GM19023 (cell line): Measurements from ENCODE around the gene LYPD6B.
"Not testable (repeated sequence)": the region's sequence is repeated elsewhere in the genome, so short reads cannot be mapped to it uniquely, and the experiment has no call there.

Source experiments
- ATAC-seq: cut with Tn5 transposase; IDR thresholded peaks from one replicate; pipeline ENCODE4 v1.9.1; 2021; ENCODE audit warnings: mild to moderate bottlenecking, moderate library complexity; ENCODE audit not compliant: unreplicated experiment

Gene LYPD6B

DNA sequence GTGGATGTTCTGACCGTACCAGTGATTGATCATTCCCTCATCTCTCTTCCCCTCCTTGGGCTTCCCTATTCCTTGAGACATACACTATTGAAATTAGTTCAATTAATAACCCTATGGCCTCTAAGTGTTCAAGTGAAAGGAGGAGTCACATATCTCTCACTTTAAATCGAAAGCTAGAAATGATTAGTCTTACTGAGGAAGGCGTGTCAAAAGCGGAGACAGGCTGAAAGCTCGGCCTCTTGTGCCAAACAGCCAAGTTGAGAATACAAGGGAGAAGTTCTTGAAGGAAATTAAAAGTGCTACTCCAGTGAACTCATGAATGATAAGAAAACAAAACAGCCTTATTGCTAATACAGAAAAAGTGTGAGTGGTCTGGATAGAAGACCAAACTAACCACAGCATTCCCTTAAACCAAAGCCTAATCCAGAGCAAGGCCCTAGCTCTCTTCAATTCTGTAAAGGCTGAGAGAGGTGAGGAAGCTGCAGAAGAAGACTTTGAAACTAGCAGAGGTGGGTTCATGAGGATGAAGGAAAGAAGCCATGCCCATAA lies 147.5 kb downstream of the LYPD6B start:
- no peak for ATAC-seq

DNA sequence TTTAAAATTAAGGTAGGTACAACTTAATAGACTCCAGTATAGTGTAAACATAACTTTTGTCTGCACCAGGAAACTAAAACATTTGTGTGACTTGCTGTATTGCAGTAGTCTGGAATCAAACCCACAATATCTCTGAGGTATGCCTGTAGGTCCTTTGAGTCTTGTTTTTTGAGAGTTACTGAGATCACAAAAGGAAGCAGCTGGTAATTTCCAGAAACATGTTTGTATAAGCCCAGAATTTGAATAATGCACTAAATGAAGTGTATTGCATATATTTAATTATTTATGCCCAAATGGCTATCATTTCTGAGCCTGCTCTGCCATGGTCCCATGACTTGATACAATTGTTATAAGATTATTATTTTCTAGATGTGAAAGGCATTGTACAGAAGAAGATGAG lies 148.6 kb downstream of the LYPD6B start:
- no peak for ATAC-seq

DNA sequence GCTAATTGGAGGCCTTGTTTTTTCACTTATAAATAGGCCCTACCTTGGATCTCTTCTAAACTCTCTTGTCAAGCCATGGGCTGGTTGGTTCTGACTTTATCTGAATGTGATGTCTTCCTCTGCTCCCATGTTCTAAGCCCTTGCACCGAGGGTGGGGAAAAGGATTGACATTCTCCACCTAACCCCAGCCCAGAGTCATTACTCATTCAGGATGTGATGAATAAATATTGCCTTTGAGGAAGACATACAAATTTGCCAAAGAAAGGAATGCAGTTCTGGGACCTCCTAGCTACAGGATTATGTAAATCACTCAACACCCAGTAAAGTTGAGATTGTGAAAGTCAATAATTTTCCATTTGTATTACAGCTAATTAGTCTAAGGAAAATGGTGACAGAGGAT lies 149.8 kb downstream of the LYPD6B start:
- ATAC-seq, result no peak

DNA sequence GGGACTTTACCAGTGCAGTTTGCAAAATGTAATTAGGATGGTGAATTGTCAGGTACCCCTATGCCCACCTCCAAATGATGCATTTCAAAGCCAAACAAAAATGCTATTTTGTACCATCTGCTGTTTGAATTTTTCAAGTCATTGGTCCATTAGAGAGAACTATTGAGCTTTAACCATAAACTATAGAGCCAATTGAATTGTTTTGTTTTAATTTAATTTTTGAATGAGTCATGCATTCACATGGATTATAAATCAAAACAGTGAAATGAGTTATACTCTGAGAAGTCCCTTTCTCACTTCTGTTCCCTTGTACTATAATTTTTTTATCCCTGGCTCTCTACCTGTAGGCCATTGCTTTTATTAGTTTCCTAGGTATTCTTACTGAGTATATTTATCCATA lies 151.3 kb downstream of the LYPD6B start:
- ATAC-seq, result no peak

DNA sequence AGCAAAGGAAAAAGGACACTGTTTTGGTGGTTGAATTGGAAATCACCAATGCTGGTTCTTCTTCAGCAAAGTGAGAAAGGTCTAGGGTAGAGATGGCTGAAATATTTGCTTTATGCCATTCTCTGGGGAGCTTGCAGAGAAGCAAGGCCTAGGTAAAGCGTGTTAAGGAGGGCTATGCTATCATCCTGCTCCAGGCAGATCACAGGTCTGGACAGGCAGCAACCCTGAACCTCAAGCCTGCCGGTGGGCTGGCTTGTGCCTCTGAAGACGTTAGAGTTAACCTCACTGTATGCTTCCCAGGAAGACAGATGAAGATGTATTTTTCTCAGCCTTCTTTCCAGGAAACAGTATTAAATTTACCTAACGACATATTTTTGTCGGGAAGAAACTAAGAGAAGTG lies 153.4 kb downstream of the LYPD6B start:
- ATAC-seq, result no peak

DNA sequence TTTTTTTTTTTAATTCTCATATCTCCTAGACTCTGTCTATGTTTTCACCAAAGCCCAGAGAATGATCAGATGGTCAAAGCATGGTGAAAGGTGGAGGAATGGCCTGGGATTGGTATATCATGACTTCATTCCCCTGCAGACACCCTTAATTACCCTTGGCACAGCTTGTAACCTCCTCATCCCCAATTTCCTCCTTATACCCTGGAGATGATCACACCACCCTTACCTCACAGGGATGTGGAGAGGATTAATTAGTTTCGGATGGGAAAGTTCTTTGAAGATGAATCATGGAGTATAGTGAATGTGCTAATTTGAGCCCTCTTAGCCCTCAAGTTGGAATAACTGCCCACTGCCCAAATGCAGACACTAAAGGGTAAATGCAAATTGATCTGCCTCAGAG lies 153.9 kb downstream of the LYPD6B start:
- ATAC-seq, result no peak

DNA sequence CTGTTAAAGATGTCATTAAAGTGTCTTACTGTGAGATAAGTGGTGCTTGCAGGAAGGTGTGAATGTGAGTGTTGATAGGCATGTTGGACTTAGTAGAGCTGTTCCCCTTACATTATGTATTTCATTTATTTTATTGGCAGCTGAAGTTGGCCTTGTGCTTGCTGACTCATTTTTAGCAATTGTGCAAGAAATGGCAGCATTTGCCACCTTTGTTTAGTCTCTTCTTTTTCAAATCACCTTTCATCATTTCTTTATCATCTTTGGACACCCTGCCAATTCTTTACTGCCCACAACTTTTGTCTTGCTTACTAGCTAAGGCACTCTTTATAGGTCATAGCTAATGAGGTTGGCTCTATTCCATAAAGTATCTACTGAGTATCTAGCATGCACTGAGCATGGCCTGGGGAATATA lies 161.6 kb downstream of the LYPD6B start:
- no peak for ATAC-seq

DNA sequence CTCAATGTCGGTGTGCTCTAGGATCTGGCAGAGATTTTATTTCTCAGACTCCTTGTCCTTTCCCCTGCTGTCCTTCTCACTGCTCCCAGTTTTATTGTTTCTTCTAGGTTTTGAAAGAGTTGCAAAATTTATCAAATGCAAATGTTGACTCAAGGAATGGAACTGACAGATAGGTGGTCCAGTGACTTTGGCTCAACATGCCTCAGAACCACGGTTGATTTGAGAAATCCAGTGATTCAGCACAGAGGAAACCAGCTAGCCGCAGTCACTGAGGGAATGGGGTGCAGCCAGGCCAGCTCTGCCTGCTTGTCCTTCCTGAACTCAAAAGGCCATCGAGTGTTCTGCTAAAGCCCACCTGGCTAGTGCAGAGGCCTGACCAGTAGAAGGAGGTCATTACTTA lies 166.2 kb downstream of the LYPD6B start:
- no peak for ATAC-seq

DNA sequence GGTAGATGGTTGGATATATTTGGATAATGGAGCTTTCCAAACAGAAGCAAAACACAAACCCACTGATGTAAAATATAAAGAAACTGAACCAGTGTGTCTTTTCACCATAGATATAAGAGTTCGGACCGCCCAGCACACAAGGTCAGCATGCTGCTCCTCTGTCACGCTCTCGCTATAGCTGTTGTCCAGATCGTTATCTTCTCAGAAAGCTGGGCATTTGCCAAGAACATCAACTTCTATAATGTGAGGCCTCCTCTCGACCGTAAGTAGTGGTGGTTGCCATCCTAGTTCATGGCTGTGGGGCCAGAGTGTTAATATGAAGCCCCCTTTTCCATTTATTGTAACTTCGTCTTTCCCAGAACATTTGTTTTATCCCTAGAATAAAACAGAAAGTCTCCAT lies 166.6 kb downstream of the LYPD6B start:
- ATAC-seq, result no peak

DNA sequence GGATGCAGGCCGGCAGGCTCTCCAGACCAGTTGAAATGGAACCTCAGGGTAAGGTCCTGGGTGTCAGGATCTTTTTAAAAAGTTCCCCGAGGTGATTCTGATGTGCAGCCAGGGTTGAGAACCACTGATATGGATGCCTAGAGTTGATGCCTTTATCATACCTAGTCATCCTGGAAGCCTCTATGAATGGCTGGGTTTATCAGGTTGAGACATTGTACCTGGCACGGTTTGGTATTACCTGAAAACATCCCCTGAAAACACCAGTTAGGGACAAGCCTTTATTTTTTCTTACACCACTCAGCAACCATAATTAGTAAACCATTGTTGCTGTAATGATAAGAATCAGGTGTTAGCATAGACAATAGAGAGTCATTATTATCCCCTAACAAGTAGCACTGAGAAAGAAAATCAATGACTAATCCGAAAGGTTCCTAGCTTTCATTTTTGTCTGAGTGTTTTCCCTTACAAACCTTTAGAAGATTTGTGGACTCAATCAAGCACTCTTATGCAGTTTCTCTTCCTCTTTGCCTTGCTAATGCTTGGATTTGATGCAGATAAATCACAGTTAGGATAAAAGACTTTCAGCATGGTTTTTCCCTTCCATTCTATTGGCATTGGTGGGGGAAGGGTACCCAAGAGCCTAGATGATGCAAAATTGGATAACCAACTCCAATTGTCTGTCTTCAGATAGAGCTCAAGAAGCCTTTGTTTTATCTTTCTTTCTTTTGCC lies 175.4 kb downstream of the LYPD6B start:
- ATAC-seq, result no peak

DNA sequence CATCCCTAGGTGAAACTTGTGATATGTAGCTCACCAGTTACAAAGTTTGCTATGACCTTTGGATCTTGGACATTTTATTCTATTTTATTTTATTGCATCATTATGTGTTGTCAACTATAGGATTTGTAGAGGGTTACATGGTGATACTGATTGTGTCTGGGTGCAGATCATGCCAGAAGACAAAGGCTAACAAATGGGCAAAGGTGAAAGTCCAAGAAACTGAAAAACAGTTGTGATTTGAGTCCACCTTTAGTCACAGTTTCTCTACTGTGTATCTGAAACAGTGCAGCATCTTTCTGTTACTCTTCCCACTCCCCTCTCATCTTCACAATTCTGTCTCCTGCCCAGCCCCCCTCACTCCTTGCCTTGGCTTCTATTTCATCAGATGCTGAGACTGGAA lies 180.0 kb downstream of the LYPD6B start:
- ATAC-seq, result no peak

DNA sequence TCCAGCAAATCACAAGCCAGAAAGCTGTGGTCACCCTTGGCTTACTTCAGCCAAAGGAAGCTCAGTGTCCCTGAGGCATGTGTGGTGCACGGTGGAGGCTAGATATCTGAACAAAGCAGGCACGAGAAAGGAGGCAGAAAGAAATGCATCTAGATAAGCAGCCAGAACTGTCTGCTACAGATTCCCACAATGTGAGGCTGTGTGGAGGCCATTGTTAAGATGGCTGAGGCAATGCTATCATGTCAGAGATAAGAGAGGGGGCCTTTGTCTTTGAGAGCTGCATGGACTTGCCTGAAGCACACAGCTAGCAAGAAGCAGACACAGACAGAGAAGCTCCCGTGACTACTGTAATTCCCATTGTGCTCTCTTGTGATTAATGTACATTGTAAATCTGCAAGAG lies 181.4 kb downstream of the LYPD6B start:
- ATAC-seq, result no peak

DNA sequence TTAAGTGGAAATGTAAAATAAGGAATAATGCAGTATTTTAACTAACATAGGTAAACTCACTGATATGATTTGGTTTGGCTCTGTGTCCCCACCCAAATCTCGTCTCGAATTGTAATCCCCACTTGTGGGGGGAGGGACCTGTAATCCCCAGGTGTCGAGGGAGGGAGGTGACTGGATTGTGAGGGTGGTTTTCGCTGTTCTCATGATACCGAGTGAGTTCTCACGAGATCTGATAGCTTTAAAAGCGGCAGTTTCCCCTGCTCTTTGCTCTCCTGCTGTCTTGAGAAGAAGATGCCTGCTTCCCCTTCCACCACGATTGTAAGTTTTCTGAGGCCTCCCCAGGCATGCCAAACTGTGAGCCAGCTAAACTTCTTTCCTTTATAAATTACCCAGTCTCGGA lies 182.5 kb downstream of the LYPD6B start:
- ATAC-seq, result no peak

DNA sequence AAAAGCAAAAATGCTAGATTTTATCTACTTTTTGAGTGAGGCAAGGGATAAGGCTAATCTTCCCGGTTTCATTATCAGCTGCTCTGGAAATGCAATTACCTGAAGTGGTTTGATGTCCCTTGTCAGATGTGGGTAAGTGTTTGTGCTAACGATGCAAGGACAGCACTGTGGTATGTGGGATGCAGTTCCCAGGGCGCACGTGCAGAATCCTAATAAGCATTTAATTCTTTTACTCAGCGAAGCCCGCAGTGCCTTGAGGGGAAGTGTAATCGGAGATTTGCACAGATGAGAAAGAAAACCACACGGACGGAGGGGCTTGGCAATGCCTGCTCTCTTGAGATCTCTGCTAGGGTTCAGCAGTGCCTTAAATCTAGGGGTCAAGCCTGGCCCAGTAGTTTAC lies 183.4 kb downstream of the LYPD6B start:
- no peak for ATAC-seq

DNA sequence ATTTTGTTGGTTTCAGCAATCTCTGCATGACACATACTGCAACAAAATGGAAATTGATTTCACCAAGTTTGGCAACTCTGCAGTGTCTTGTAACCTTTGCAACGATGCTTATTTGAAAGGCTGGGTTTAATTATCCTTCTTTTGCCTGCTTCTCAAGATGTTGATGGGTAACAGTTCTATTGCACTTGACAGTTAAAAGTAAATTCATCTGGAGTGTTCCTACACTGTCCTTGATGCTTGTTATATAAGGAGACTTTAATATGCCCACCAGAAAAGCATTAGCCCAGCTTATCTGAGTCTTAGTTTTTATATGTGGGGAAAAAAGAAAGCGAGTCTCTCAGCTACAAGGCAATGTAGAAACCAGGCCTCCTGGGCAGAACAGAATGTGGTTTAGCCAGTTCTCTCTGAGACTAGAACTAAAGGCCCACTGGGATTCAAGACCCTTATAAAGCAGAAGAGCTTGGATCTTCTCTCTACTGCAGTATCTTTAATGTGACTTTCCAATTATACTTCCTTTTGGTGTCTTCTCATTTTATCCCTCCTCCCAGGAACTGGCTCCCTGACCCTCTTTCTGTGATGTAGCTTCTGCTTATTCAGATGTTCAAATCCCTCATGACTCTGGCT lies 185.1 kb downstream of the LYPD6B start:
- no peak for ATAC-seq

DNA sequence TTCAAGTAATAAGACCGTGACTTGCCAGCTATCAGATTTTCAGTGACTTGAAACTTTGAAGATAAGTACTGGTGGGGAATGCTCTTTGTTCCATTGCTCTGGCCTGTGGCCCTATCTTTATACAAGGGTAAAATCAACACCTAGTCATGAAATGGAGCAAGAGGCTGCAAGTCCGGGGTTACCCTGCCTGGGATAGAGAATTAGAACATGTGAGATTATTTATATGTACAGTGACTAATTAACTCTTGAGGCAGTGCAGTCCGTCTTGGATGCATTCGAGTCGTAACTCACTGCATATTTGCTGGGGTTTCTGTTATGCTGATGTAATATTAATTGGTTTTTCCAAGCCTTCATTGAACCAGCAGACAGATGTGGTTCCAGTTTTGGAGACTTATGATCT lies 186.0 kb downstream of the LYPD6B start:
- ATAC-seq, result no peak

DNA sequence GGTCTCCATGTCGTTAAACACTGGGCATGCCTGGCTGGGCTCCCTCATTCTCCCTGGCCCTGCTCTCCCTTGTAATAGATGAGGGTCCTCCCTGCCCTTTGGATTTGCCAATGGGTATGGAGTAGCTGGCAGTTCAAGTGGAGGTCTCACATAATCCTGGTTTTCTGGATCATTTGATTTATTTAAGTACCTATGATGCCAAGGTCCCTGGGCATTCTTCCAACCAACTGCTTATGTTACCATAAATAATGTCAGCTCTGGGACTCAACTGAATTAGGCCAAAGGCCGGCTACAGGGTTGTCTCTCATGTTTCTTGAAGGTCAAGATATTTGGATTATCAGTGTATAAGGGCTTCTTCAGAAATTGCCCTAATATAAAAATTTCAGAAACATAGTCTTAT lies 186.9 kb downstream of the LYPD6B start:
- ATAC-seq, result no peak

DNA sequence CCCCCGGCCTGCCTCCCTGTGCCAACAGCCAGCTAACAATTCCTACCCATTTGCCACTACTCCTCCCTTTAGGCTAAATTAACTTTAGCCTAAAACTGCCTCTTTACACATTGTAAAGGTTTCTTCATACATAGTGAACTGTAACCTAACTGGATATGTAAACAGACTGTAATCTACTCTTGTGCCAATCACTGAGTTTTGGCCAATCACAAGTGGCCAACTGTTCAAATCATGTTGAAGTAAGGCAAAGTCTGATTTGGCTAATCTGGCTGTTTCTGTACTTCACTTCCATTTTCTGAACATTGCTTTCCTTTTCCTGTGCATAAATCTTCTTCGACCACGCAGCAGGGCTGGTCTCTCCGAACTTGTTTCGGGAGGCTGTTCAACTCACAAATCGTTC lies 188.3 kb downstream of the LYPD6B start:
- ATAC-seq, result no peak

DNA sequence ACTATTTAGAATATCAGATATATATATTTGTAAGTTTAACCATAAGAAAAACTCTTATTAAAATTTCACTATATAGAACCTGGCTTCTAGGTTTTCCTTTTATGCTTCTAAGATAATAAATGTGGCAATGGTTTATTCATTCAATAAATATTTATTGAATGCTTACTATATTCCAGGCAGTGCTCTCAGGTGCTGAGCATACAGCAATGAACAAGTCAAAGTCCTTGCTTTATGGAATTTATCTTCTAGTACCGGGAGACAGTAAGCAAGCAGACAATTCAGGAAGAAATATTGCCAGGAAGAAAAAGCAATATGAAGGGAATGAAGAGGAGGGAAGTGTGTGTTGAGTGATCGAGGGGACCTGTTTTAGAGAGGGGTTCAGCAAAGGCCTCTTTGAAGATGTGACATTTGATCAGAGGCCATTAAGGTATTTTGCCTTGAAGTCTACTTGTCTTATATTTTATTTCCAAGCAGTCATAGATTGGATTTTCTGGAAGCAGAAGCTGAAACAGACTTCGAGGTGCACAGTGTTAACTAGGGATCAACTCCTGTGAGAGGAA lies 197.4 kb downstream of the LYPD6B start:
- ATAC-seq, result no peak

DNA sequence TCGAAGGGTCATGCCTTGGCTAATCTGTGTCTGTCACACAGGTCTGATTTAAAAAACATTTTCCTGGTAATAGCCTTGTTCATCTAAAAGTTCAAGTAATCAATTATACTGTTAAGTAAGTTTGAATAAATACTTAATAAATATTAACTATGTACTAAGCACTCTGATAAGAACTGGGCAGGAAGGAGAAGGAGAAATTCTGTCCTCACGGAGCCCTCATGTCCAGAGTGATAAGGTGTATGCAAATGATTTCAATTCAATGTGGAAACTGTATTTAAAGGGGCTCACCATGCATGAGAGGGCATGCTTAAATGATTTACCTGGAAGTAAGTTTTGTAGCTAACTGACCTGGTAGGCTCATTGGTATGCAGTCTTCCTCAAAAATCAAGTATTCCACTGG lies 197.9 kb downstream of the LYPD6B start:
- no peak for ATAC-seq

DNA sequence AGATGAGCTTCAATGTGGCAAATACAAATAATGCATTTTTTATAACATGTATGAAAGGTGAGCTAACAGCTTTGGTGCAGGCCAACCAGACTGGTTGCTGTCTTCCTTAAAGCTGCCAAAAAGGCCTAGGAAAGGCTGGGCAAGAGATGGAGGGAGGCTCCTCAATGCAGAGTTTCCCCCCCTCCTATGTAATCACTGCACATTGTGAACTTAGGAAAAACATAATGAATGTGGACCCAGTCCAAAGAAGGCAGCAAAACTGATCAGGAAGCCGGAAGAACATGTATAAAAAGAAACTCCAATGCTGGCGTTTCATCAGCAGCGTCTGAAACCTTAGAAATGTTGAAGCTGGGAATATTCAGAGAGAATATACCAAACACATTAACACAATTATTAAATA lies 207.7 kb downstream of the LYPD6B start:
- ATAC-seq, result no peak

DNA sequence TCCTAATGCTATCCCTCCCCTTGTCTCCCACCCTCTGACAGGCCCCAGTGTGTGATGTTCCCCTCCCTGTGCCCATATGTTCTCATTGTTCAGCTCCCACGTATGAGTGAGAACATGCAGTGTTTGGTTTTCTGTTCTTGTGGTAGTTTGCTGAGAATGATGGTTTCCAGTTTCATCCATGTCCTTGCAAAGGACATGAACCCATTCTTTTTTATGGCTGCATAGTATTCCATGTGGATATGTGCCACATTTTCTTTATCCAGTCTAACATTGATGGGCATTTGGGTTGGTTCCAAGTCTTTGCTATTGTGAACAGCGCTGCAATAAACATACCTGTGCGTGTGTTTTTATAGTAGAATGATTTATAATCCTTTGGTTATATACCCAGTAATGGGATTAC lies 212.9 kb downstream of the LYPD6B start:
- not testable (repeated sequence) for ATAC-seq
